ENCODE measurements around the gene TTC22.

The TTC22 gene

GRCh38 chr1:54800899-54801759, at the start of gene TTC22:
Gene TTC22, minus strand, starts transcription at chr1:54801323. Its CDS starts 160 bp downstream, at chr1:54801163.
- peak; percentile 71 for DNase-seq

GRCh38 chr1:54850737-54851136, 49.6 kb upstream of the TTC22 start:
- DNase-seq = no peak

- no peak for DNase-seq
Measured at GRCh38 chr1:54850069-54850730, 49.1 kb upstream of the TTC22 start.

- DNase-seq = no peak
Measured at GRCh38 chr1:54849219-54850068, 48.3 kb upstream of the TTC22 start.

GRCh38 chr1:54848134-54848948, 47.2 kb upstream of the TTC22 start:
- no peak for DNase-seq

- no peak for DNase-seq
Measured at GRCh38 chr1:54846716-54847284, 45.7 kb upstream of the TTC22 start.

GRCh38 chr1:54846301-54846700, 45.2 kb upstream of the TTC22 start:
- DNase-seq = no peak

GRCh38 chr1:54845772-54846171, 44.6 kb upstream of the TTC22 start:
- DNase-seq = no peak

- DNase-seq = no peak
Measured at GRCh38 chr1:54844564-54844963, 43.4 kb upstream of the TTC22 start.

- no peak for DNase-seq
Measured at GRCh38 chr1:54843449-54843848, 42.3 kb upstream of the TTC22 start.

- DNase-seq = no peak
Measured at GRCh38 chr1:54842963-54843362, 41.8 kb upstream of the TTC22 start.

- no peak for DNase-seq
Measured at GRCh38 chr1:54842206-54842915, 41.2 kb upstream of the TTC22 start.

- no peak for DNase-seq
Measured at GRCh38 chr1:54839824-54840223, 38.7 kb upstream of the TTC22 start.

- DNase-seq = no peak
Measured at GRCh38 chr1:54838565-54839180, 37.5 kb upstream of the TTC22 start.

- no peak for DNase-seq
Measured at GRCh38 chr1:54837002-54837853, 36.1 kb upstream of the TTC22 start.

- no peak for DNase-seq
Measured at GRCh38 chr1:54836594-54836993, 35.5 kb upstream of the TTC22 start.

GRCh38 chr1:54835970-54836369, 34.8 kb upstream of the TTC22 start:
- no peak for DNase-seq

- DNase-seq = no peak
Measured at GRCh38 chr1:54835131-54835898, 34.2 kb upstream of the TTC22 start.

- DNase-seq = no peak
Measured at GRCh38 chr1:54834007-54834541, 33.0 kb upstream of the TTC22 start.
